Muscle layer of duodenum (tissue), 2 donors: Measurements from ENCODE around the gene CDSN.

Experiments used
- H3K27ac ChIP-seq: one replicate; pipeline ENCODE4 v1.7.0; 2013; ENCODE audit warnings: mild to moderate bottlenecking, low read length
- H3K27me3 ChIP-seq: one replicate; pipeline ENCODE4 v1.7.0; 2013; ENCODE audit warnings: low read depth, mild to moderate bottlenecking, control low read depth, low read length
- H3K36me3 ChIP-seq, 2 donors: one replicate each; pipeline ENCODE4 v1.7.0; 2013; ENCODE audit warnings: low read length in 2 of 2, control low read depth in 1 of 2, mild to moderate bottlenecking in 1 of 2; ENCODE audit not compliant: insufficient read depth in 2 of 2, control insufficient read depth in 1 of 2
- H3K4me1 ChIP-seq, 2 donors: one replicate each; pipeline ENCODE4 v1.7.0; 2013; ENCODE audit warnings: low read length in 2 of 2, mild to moderate bottlenecking in 2 of 2, control low read depth in 1 of 2, moderate library complexity in 1 of 2; ENCODE audit not compliant: insufficient read depth in 2 of 2, control insufficient read depth in 1 of 2
- H3K4me3 ChIP-seq, 2 donors: one replicate each; pipeline ENCODE4 v1.7.0; 2013; ENCODE audit warnings: low read length in 2 of 2, low read depth in 1 of 2, mild to moderate bottlenecking in 1 of 2
- H3K9me3 ChIP-seq, 2 donors: one replicate each; pipeline ENCODE4 v1.7.0; 2013; ENCODE audit warnings: low read length in 2 of 2, control low read depth in 1 of 2, mild to moderate bottlenecking in 1 of 2; ENCODE audit not compliant: control insufficient read depth in 1 of 2
- donor health status: healthy.

Gene CDSN

DNA sequence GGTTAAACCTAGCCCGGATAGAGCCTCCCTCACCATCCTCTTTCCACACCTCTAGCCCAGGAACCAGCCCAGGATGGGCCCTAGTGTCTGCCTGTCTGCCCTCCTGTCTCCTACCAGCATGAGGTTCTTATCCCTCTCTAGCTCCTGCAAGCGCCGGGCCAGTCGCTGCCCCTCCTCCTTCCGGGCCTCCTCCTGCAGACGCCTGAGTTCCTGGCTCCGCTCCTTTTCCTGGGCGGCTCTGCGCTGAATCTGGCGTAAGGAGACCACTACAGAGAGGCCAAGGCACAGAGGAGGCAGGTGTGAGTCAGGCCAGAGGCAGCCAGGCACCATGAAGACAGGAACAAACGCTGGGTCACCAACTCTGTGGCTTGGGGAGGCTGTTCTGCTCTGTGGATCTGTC is 22.9 kb upstream of the CDSN start:
- H3K36me3 ChIP-seq = peaks cover 0 to 21% of the 10 kb centered on the region in 2 donors
- no peaks in the 10 kb centered on the region for H3K9me3 ChIP-seq
- H3K4me3 ChIP-seq = no peak overlapping the region
- H3K27me3 ChIP-seq = no peaks in the 10 kb centered on the region
- H3K27ac ChIP-seq = no peak overlapping the region
- H3K4me1 ChIP-seq = peaks cover 0 to 15% of the 10 kb centered on the region in 2 donors

DNA sequence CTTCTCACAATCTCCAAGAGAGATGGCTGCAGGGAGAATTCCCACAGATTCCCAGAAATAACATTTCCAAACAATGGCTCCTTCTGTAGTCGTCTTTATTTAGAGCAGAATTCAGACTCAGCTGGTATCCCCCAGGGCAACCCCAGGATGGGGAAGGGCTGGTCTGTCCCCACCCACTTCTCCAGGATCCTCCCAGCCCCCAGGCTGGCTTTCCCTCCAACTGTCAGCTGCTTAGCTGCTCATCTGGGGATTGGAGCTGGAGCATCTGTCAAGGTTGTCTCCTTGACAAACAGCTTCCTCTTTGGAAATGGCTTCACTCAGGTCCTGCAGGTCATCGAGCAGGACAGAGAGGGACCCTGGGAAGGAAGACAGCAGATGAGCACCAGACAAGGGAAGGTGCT is 22.1 kb upstream of the CDSN start:
- H3K4me3 ChIP-seq = no peak overlapping the region
- H3K27me3 ChIP-seq = no peaks in the 10 kb centered on the region
- no peak overlapping the region for H3K27ac ChIP-seq
- H3K9me3 ChIP-seq = no peaks in the 10 kb centered on the region
- H3K36me3 ChIP-seq = peaks cover 0 to 21% of the 10 kb centered on the region in 2 donors
- H3K4me1 ChIP-seq = peaks cover 0 to 15% of the 10 kb centered on the region in 2 donors

DNA sequence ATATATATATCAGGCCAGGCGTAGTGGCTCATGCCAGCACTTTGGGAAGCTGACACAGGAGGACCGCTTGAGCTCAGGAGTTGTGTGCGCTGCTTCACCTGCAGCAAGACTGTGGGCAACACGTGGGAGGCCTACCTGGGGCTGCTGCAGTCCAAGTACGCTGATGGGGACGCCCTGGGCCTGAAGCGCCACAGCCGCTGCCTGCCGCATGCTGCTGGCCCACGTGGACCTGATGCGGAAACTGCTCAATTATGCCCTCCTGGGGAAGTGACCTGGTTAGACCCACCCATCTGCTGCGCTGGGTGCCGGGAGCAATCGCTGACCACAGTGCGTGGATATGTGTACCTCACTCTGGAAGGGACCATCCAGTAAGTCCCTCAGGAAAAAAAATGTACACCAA is 20.4 kb upstream of the CDSN start:
- H3K27me3 ChIP-seq = no peaks in the 10 kb centered on the region
- no peaks in the 10 kb centered on the region for H3K9me3 ChIP-seq
- no peak overlapping the region for H3K4me3 ChIP-seq
- H3K36me3 ChIP-seq = peaks cover 0 to 14% of the 10 kb centered on the region in 2 donors
- H3K27ac ChIP-seq = no peak overlapping the region
- H3K4me1 ChIP-seq = peaks cover 0 to 15% of the 10 kb centered on the region in 2 donors

DNA sequence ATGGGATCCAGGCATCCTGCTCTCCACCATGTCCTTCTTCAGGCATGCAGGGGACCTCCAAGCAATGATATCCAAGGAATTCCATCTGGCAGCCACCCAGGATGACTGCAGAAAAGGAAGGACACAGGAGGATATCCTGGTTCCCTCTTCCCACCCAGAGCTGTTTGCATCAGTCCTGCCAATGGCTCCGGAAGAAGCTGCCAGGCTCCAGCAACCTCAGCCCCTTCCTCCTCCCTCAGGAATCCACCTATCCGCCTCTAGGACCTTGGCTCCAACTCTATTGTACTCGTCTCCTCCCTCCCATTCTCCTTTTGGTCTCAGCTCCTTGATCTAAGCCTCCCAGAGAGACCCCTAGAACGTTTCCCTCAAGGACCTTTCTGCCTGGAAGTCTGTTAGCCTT is 19.4 kb upstream of the CDSN start:
- Histone ChIP-seq H3K27me3 (no peaks in the 10 kb centered on the region), H3K27ac (no peak overlapping the region), H3K4me1 (peaks cover 0 to 15% of the 10 kb centered on the region in 2 donors), H3K36me3 (peaks cover 0 to 4% of the 10 kb centered on the region in 2 donors), H3K9me3 (no peaks in the 10 kb centered on the region), H3K4me3 (no peak overlapping the region)

DNA sequence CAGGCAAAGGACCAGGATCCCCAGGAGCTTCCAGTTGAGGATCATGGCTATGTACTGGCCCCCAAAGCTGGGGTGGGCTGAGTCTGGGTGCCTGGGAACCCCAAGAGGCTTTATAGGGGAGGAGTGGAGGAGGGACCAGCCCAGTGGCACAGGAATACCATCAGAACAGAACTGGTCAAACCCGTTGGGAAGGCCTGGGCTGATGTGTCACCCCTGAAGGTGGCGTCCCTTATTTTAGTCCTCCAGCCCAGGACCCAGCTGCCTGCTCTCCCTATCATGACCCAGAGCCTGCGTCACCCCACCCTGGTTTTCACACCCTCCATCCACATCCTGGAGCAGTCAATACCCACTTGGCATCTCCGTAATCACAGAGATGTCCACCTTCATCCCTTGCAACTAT is 18.7 kb upstream of the CDSN start, which contains the start of gene PSORS1C2:
PSORS1C2 (minus strand) TSS at position 85 of the 400 bp plus-strand sequence; CDS start at position 45, 40 bp downstream.
- no peaks in the 10 kb centered on the region for H3K27me3 ChIP-seq
- no peaks in the 10 kb centered on the region for H3K36me3 ChIP-seq
- H3K4me1 ChIP-seq = peaks cover 0 to 15% of the 10 kb centered on the region in 2 donors
- no peaks in the 10 kb centered on the region for H3K9me3 ChIP-seq
- H3K27ac ChIP-seq = no peak within 1 kb of the TSS
- H3K4me3 ChIP-seq = no peak within 1 kb of the TSS

DNA sequence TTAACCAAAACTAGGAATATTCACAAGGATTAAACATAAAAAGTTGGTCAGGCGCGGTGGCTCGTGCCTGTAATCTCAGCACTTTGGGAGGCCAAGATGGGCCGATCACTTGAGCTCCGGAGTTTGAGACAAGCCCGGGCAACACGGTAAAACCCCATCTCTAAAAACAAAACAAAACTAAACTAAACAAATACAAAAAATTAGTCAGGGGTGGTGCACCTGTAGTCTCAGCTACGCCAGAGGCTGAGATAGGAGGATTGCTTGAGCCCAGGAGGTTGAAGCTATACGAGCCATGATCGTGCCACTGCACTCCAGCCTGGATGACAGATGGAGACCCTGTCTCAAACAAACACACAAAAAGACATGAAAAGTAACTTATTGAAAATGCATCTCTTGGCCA is 15.5 kb upstream of the CDSN start:
- no peaks in the 10 kb centered on the region for H3K27me3 ChIP-seq
- H3K4me1 ChIP-seq = peaks cover 0 to 4% of the 10 kb centered on the region in 2 donors
- no peaks in the 10 kb centered on the region for H3K36me3 ChIP-seq
- no peak overlapping the region for H3K4me3 ChIP-seq
- H3K9me3 ChIP-seq = no peaks in the 10 kb centered on the region
- H3K27ac ChIP-seq = no peak overlapping the region

DNA sequence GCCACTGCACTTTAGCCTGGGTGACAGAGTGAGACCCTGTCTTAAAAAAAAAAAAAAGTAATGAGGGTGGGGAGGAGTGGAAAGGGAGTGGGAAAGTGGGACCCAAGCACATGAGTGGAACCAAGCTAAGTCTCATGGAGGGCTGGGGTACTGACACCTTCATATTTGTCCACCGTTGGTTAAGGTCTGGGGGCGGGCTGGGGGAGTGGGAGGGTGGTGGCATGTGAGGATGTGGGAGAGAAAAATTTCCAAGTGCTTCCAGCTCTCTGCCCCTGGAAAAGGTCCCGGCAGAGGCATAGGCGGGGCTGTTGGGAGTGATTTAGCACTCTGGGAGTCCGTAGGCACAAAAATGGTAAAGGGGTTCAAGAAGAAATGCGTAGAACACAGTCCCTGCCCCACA is 12.6 kb upstream of the CDSN start:
- Histone ChIP-seq H3K4me1 (no peaks in the 10 kb centered on the region), H3K9me3 (no peaks in the 10 kb centered on the region), H3K4me3 (no peak overlapping the region), H3K27me3 (no peaks in the 10 kb centered on the region), H3K36me3 (no peaks in the 10 kb centered on the region), H3K27ac (no peak overlapping the region)

DNA sequence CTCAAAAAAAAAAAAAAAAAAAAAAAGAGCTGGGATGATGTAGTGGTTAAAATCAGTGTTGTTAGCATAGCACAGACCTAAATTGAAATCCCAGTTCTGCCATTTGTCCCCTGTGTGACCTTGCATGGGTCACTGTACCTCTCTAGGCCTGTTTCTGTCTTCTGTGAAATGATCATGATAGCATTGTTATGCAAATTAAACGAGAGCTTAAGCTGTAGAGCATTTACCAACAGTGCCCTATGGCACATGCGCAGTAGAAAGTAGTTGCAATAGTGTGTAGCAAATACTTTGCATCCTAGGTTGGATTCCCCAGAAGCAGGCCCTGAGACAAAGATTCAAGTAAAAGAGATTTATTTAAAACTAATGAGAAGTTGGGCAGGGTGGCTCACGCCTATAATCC is 11.3 kb upstream of the CDSN start:
- Histone ChIP-seq H3K36me3 (no peaks in the 10 kb centered on the region), H3K27ac (no peak overlapping the region), H3K27me3 (no peaks in the 10 kb centered on the region), H3K4me1 (no peaks in the 10 kb centered on the region), H3K9me3 (no peaks in the 10 kb centered on the region), H3K4me3 (no peak overlapping the region)

DNA sequence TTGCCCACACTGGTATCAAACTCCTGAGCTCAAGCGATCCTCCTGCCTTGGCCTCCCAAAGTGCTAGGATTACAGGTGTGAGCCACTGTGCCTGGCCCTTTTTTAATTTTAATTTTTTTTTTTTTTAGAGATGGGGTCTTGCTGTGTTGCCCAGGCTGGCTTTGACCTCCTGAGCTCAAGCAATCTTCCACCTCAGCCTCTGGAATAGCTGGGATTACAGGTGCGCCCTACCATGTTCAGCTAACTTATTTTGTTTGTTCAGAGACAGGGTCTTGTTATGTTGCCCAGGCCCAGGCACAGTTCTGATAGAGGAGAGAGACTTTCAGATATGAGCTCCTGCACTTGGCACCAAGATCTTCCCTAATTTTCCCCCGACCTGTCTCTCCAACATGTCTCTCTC is 10.5 kb upstream of the CDSN start:
- Histone ChIP-seq H3K36me3 (no peaks in the 10 kb centered on the region), H3K4me3 (no peak overlapping the region), H3K27ac (no peak overlapping the region), H3K4me1 (peaks cover 0 to 4% of the 10 kb centered on the region in 2 donors), H3K9me3 (no peaks in the 10 kb centered on the region), H3K27me3 (no peaks in the 10 kb centered on the region)

DNA sequence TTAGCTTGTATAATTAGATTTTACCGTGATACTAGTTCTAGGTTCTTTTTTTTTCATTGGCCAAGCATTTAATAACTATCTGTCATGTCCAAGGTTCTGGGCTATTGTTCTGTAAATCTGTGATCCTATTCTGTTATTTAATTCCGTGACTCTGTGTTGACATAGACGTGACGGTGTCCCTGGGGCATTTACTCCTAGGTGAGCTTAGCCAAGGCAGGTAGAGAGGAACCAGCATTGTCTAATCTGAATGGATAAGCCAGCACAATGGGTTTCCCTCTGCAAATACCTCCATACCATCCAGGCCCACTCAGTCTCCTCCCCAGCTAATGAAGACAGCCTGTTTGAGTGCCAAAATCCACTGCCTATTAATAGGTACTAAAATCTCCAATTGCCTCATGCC is 8.9 kb upstream of the CDSN start:
- Histone ChIP-seq H3K9me3 (no peaks in the 10 kb centered on the region), H3K27me3 (no peaks in the 10 kb centered on the region), H3K27ac (no peak overlapping the region)

DNA sequence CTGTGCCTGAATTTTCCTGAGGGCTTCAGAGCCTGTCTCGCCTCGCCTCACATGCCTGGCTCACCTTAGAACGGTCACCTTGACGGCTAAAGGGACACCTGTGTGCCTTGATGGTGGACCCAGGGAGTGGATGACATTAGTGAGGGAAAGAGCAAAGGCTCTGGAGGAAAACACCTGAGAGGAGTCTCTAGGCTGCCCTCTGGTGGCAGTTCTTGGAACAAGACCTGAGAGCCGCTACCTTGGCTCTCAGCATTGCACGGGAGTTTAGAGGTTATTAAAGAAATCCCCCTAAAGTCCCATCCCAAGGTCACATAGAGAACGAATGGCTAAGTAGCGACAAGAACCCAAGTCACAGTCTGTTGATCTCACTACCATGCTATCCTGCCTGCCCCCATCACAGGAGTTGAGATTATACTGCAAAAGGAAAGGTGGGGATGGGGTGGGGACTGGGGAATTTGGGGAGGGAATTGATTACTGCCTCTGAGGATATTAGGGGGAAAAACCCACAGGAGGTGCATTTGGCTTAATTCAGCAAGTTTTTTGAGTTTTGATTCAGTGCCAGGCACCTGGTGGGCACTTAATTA is 7.9 kb upstream of the CDSN start:
- Histone ChIP-seq H3K4me1 (peaks cover 0 to 22% of the 10 kb centered on the region in 2 donors), H3K27me3 (no peaks in the 10 kb centered on the region), H3K27ac (no peak overlapping the region), H3K36me3 (no peaks in the 10 kb centered on the region), H3K9me3 (no peaks in the 10 kb centered on the region), H3K4me3 (no peak overlapping the region)

More for the DNA sequence above, 8.9 kb upstream of the CDSN start:
- peaks cover 0 to 15% of the 10 kb centered on the region in 2 donors for H3K4me1 ChIP-seq
- no peaks in the 10 kb centered on the region for H3K36me3 ChIP-seq
- H3K4me3 ChIP-seq = no peak overlapping the region
